IgD-negative memory B cell (primary cell): ENCODE measurements around the gene ADAMTS6. TPM values are rescaled to one million over a fixed set of nuclear protein-coding genes. Genes with fewer than 3 reads are reported as not detected.
"Not testable (repeated sequence)": the region's sequence is repeated elsewhere in the genome, so short reads cannot be mapped to it uniquely, and the experiment has no call there.

ENCODE experiments used
- H3K27ac Mint-ChIP-seq, 3 donors: one replicate each; pipeline ENCODE4 v1.8.0; 2020 to 2022; ENCODE audit warnings: mild to moderate bottlenecking in 3 of 3, mixed read lengths in 3 of 3, moderate library complexity in 1 of 3
- H3K27me3 Mint-ChIP-seq: one replicate; pipeline ENCODE4 v1.8.0; 2021; ENCODE audit warnings: mixed read lengths
- H3K36me3 Mint-ChIP-seq: one replicate; pipeline ENCODE4 v1.8.0; 2020; ENCODE audit warnings: mild to moderate bottlenecking, mixed read lengths
- H3K4me1 Mint-ChIP-seq, 3 donors: one replicate each; pipeline ENCODE4 v1.8.0; 2020 to 2022; ENCODE audit warnings: mixed read lengths in 3 of 3, mild to moderate bottlenecking in 1 of 3
- H3K4me3 Mint-ChIP-seq, 4 donors: one replicate each; pipeline ENCODE4 v1.8.0; 2020 to 2022; ENCODE audit warnings: mild to moderate bottlenecking in 4 of 4, mixed read lengths in 4 of 4, moderate library complexity in 3 of 4
- H3K9me3 Mint-ChIP-seq, 3 donors: one replicate each; pipeline ENCODE4 v1.8.0; 2020 to 2021; ENCODE audit warnings: mixed read lengths in 3 of 3, mild to moderate bottlenecking in 1 of 3
- polyA plus RNA-seq: library from polyadenylated mRNA; unstranded; fragments of 300-500 nt; fragmentation: Illumina TruSeq; gene quantifications from one replicate; pipeline ENCODE4 v1.2.3, GENCODE V29; 2021

Gene ADAMTS6, protein sequence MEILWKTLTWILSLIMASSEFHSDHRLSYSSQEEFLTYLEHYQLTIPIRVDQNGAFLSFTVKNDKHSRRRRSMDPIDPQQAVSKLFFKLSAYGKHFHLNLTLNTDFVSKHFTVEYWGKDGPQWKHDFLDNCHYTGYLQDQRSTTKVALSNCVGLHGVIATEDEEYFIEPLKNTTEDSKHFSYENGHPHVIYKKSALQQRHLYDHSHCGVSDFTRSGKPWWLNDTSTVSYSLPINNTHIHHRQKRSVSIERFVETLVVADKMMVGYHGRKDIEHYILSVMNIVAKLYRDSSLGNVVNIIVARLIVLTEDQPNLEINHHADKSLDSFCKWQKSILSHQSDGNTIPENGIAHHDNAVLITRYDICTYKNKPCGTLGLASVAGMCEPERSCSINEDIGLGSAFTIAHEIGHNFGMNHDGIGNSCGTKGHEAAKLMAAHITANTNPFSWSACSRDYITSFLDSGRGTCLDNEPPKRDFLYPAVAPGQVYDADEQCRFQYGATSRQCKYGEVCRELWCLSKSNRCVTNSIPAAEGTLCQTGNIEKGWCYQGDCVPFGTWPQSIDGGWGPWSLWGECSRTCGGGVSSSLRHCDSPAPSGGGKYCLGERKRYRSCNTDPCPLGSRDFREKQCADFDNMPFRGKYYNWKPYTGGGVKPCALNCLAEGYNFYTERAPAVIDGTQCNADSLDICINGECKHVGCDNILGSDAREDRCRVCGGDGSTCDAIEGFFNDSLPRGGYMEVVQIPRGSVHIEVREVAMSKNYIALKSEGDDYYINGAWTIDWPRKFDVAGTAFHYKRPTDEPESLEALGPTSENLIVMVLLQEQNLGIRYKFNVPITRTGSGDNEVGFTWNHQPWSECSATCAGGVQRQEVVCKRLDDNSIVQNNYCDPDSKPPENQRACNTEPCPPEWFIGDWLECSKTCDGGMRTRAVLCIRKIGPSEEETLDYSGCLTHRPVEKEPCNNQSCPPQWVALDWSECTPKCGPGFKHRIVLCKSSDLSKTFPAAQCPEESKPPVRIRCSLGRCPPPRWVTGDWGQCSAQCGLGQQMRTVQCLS (N-terminal part only)
- polyA plus RNA-seq: 0.88 TPM

- Mint-ChIP-seq H3K27ac (peak within 1 kb of the TSS; percentile 75 to 90 (median 86)), H3K36me3 (no peaks in the 10 kb centered on the region), H3K9me3 (no peaks in the 10 kb centered on the region), H3K27me3 (no peaks in the 10 kb centered on the region), H3K4me3 (peak within 1 kb of the TSS in 1 of 4 donors; percentile 93), H3K4me1 (peaks cover 3 to 5% (median 5%) of the 10 kb centered on the region in 3 donors)
These were observed at the start of gene ADAMTS6 for GRCh38 chr5:65481635-65482295. TSS of gene ADAMTS6 (minus strand) at chr5:65481920. CDS start at chr5:65473673, 8,247 bp downstream.

DNA sequence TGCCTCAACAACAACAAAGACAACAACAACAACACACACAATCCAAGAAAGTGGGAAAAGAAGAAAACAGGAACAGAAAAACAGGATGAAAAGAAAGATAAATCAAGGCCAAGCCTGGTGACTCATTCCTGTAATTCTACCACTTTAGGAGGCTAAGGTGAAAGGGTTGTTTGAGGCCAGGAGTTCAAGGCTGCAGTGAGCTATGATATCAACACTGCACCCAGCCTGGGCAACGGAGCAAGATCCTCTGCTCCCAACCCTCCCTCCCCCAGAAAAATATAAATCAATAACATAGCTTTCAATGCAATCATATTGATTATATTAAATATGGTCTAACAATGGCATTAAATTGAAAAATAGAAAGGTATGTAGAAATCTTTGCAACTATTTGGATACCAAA is 49.2 kb upstream of the ADAMTS6 start:
- Mint-ChIP-seq H3K27ac (no peak overlapping the region), H3K4me1 (no peaks in the 10 kb centered on the region), H3K9me3 (no peaks in the 10 kb centered on the region), H3K36me3 (peaks cover 11% of the 10 kb centered on the region), H3K4me3 (no peak overlapping the region), H3K27me3 (no peaks in the 10 kb centered on the region)

DNA sequence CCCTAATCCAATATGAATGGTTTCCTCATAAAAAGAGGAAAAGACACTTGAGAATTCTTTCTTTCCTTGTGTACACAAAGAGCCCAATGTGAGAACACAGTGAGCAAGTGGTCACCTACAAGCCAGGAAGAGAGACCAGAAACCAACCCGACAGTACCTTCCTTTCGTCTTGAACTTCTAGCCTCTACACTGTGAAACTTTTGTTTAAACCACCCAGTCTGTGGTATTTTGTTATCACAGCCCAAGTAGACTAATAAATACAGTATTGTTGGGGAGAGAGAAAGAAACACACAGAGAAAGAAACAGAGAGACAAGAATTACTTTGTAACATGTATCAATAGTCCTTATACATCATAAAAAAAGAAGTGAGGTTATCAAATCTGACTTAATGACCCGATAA is 44.0 kb upstream of the ADAMTS6 start:
- Mint-ChIP-seq H3K27me3 (no peaks in the 10 kb centered on the region), H3K27ac (no peak overlapping the region), H3K4me3 (no peak overlapping the region), H3K36me3 (peaks cover 11% of the 10 kb centered on the region), H3K9me3 (no peaks in the 10 kb centered on the region), H3K4me1 (no peaks in the 10 kb centered on the region)

DNA sequence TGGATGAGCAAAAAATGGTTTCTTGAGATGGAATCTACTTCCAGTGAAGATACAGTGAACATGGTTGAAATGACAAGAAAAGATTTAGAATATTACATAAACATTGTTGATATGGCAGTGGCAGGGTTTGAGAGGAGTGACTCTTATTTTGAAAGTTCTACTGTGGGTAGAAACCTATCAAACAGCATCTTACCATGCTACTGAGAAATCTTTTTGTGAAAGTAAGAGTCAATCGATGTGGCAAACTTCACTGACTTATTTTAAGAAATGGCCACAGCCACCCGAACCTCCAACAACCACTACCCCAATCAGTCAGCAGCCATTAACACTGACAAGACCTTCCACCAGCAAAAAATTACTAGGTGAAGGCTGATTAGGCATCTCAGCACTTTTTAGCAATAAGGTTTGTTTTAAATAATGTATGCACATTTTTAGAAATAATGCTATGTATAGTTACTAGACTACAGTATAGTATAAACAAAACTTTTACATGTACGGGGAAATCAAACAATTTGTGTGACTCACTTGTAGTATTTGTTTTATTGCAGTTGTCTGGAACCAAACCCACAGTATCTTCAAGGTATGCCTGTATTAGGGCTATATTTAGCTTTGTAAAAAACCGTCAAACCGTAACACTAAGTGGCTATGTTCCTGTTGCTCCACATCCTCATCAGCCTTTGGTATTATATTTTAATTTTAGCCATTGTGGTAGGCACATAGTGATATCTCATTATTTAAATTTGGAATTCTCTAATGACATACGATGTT is 30.6 kb upstream of the ADAMTS6 start:
- no peaks in the 10 kb centered on the region for H3K27me3 Mint-ChIP-seq
- peaks cover 3% of the 10 kb centered on the region for H3K36me3 Mint-ChIP-seq
- no peak overlapping the region for H3K27ac Mint-ChIP-seq
- no peak overlapping the region for H3K4me3 Mint-ChIP-seq
- H3K9me3 Mint-ChIP-seq: no peaks in the 10 kb centered on the region
- H3K4me1 Mint-ChIP-seq: peaks cover 5 to 9% (median 7%) of the 10 kb centered on the region in 3 donors

GRCh38 chr5:65508978-65509377 is 27.3 kb upstream of the ADAMTS6 start:
- peaks cover 5 to 9% (median 7%) of the 10 kb centered on the region in 3 donors for H3K4me1 Mint-ChIP-seq
- no peaks in the 10 kb centered on the region for H3K36me3 Mint-ChIP-seq
- H3K27me3 Mint-ChIP-seq: no peaks in the 10 kb centered on the region
- H3K4me3 Mint-ChIP-seq: no peak overlapping the region
- no peaks in the 10 kb centered on the region for H3K9me3 Mint-ChIP-seq
- no peak overlapping the region for H3K27ac Mint-ChIP-seq

GRCh38 chr5:65506961-65507360 is 25.2 kb upstream of the ADAMTS6 start:
- no peak overlapping the region for H3K27ac Mint-ChIP-seq
- no peaks in the 10 kb centered on the region for H3K36me3 Mint-ChIP-seq

GRCh38 chr5:65489119-65489518 is 7.4 kb upstream of the ADAMTS6 start:
- no peaks in the 10 kb centered on the region for H3K4me1 Mint-ChIP-seq
- no peaks in the 10 kb centered on the region for H3K36me3 Mint-ChIP-seq
- no peak overlapping the region for H3K27ac Mint-ChIP-seq
- H3K27me3 Mint-ChIP-seq: no peaks in the 10 kb centered on the region
- no peaks in the 10 kb centered on the region for H3K9me3 Mint-ChIP-seq
- no peak overlapping the region for H3K4me3 Mint-ChIP-seq

More at GRCh38 chr5:65506961-65507360, 25.2 kb upstream of the ADAMTS6 start:
- H3K4me3 Mint-ChIP-seq: no peak overlapping the region
- peaks cover 0 to 2% (median 0%) of the 10 kb centered on the region in 3 donors for H3K9me3 Mint-ChIP-seq
- H3K27me3 Mint-ChIP-seq: no peaks in the 10 kb centered on the region
- H3K4me1 Mint-ChIP-seq: peaks cover 0 to 5% (median 2%) of the 10 kb centered on the region in 3 donors

DNA sequence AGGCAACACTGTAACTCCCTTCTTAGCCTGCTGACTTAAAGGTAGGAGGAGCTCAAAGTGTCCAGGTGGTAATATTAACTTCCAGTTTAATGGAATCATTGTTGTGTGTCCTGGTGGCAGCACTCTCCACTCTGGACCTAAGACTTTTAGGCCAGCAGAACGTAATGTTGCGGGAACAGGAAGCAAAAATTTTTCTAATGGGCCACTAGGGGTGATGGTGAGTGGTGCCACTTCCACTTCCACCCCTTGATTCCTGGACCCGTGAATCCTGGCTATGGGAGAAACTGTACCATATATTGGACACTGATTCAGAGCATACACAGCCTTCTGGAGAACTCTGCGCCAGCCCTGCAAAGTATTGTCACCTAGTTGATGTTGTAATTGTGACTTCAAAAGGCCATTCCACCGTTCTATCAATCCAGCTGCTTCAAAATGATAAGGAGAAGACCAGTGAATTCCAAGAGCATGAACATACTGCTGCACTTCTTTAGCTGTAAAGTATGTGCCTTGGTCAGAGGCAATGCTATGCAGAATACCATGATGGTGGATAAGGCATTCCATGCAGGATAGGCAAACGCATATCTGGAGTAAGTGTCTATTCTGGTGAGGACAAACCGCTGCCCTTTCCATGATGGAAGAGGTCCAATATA is 6.4 kb upstream of the ADAMTS6 start:
- H3K27ac Mint-ChIP-seq, H3K36me3 Mint-ChIP-seq, H3K9me3 Mint-ChIP-seq, H3K4me1 Mint-ChIP-seq, H3K4me3 Mint-ChIP-seq, H3K27me3 Mint-ChIP-seq: not testable (repeated sequence)

- not testable (repeated sequence) for H3K9me3 Mint-ChIP-seq, H3K27ac Mint-ChIP-seq, H3K36me3 Mint-ChIP-seq
These were observed 5.1 kb upstream of the ADAMTS6 start for GRCh38 chr5:65486803-65487202.

GRCh38 chr5:65485405-65485804 is 3.7 kb upstream of the ADAMTS6 start:
- Mint-ChIP-seq H3K27ac (no peak overlapping the region), H3K36me3 (no peaks in the 10 kb centered on the region)

More at GRCh38 chr5:65486803-65487202, 5.1 kb upstream of the ADAMTS6 start:
- H3K4me3 Mint-ChIP-seq: peak overlapping the region in 1 of 4 donors; percentile 7
- not testable (repeated sequence) for H3K4me1 Mint-ChIP-seq, H3K27me3 Mint-ChIP-seq

GRCh38 chr5:65483546-65484346 is 2.0 kb upstream of the ADAMTS6 start:
- peaks cover 3 to 5% (median 5%) of the 10 kb centered on the region in 3 donors for H3K4me1 Mint-ChIP-seq
- no peaks in the 10 kb centered on the region for H3K36me3 Mint-ChIP-seq
- H3K27me3 Mint-ChIP-seq: no peaks in the 10 kb centered on the region
- H3K27ac Mint-ChIP-seq: peak overlapping the region; percentile 54 to 88 (median 86)
- H3K9me3 Mint-ChIP-seq: no peaks in the 10 kb centered on the region
- H3K4me3 Mint-ChIP-seq: peak overlapping the region in 1 of 4 donors; percentile 93

More at GRCh38 chr5:65485405-65485804, 3.7 kb upstream of the ADAMTS6 start:
- H3K4me3 Mint-ChIP-seq: no peak overlapping the region
- no peaks in the 10 kb centered on the region for H3K9me3 Mint-ChIP-seq
- no peaks in the 10 kb centered on the region for H3K27me3 Mint-ChIP-seq
- H3K4me1 Mint-ChIP-seq: peaks cover 3 to 5% (median 5%) of the 10 kb centered on the region in 3 donors

DNA sequence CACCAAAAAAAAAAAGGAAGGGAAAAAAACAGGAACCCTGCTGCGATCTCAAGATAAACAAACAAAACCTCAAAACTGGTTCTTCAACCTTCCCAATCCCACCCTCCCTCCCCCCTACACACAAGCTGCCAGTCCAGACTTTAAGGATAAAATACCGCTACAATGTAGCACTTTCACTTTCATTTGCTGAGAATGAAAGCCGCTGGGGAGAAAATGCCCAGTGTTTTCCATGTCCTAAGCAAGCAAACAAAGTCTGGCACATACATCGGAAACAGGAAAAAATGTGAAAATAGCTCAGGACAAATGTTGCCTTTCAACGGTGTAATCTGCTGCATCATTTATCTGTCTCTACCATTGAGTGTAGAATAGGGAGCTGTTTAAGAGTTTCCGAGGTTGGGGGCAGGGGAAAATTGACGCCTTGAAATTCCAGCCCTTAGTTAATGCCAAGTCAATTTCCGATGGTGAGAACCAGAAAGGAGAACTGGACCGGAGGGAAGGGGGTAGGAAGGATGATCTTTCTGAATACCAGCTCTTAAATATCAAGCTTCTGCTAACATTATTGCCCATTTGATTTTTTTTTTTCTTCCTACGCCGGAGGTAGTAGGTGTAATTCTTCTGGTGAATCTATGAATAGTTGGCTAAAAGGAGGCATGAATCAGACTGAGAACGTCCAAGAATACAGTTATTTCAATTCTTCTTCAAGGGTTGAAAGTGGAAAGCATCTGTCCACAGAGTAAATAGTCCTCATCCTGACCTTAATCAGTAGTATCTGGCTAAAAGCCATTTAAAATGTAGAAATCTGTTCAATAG is 1.2 kb upstream of the ADAMTS6 start:
- Mint-ChIP-seq H3K27me3 (no peaks in the 10 kb centered on the region), H3K4me3 (peak overlapping the region in 1 of 4 donors; percentile 93), H3K9me3 (no peaks in the 10 kb centered on the region), H3K4me1 (peaks cover 3 to 5% (median 5%) of the 10 kb centered on the region in 3 donors), H3K36me3 (no peaks in the 10 kb centered on the region), H3K27ac (peak overlapping the region; percentile 75 to 88 (median 86))
